HG03196 (cell line): Measurements from ENCODE around the gene PXT1.
A peak's percentile ranks its signal among the peaks of the same experiment; 100 is the strongest.
"Not testable (repeated sequence)": the region's sequence is repeated elsewhere in the genome, so short reads cannot be mapped to it uniquely, and the experiment has no call there.

Source experiments
- ATAC-seq: cut with Tn5 transposase; IDR thresholded peaks from one replicate; pipeline ENCODE4 v1.9.1; 2021; ENCODE audit not compliant: unreplicated experiment

Gene PXT1, protein sequence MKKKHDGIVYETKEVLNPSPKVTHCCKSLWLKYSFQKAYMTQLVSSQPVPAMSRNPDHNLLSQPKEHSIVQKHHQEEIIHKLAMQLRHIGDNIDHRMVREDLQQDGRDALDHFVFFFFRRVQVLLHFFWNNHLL

DNA sequence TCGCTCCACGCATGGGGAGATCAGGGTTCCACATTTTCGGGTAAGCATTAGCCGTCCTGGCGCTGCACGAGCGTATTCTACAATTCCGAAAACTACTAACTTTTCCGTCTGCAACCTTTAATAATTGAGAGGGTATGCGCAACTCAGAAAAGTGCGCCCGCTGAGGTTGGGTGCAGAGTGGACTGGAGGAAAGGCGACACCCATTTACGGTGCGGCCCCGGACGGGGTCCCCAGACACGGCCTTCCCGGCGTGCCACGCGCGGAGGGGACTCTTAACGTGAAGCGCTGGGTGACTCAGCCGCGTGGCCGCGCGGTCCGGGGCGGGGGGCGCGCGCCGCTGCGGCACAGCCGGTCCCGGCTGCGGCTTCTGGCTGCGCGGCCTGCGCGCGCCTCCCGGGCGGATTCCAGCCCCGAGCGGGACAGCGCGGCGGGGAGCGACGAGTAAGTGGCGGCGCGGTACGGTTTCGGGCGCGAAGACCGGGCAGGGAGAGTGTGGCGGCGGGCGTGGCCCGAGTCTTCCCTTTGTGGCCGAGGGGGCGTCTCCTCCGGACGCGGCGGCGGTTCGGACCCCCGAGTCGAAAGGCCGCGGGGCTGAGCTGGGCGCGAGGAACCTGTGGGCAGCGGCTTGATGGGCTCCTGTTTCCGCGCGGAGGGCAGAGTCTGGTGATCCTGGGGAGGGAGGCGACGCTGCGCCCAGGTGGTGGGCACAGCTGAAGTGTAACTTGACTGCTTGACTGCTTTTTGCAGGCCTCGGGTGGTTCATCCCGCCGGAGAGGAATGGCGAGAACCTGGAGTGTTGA lies at the start of gene PXT1, which contains the start of gene KCTD20:
Gene PXT1 (minus strand): TSS at position 184 of the 800 bp plus-strand sequence. CDS start 16,772 bp downstream, outside the sequence.
Gene KCTD20 (plus strand): TSS at position 330 of the 800 bp plus-strand sequence. CDS start 27,098 bp downstream, outside the sequence.
- ATAC-seq: peak; percentile 87

DNA sequence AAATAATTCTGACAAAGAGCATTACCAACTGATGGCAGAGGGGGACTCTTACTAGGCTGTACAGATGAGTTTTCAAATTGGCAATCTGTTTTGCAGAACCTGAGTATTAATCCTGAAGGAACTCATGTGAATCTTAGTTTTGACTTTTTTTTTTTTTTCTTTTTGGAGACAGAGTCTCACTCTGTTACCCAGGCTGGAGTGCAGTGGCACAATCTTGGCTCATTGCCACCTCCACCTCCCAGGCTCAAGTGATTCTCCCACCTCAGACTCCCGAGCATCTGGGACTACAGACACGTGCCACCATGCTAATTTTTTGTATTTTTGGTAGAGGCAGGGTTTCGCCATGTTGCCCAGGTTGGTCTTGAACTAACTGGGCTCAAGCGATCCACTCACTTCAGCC lies 49.4 kb upstream of the PXT1 start:
- no peak for ATAC-seq

DNA sequence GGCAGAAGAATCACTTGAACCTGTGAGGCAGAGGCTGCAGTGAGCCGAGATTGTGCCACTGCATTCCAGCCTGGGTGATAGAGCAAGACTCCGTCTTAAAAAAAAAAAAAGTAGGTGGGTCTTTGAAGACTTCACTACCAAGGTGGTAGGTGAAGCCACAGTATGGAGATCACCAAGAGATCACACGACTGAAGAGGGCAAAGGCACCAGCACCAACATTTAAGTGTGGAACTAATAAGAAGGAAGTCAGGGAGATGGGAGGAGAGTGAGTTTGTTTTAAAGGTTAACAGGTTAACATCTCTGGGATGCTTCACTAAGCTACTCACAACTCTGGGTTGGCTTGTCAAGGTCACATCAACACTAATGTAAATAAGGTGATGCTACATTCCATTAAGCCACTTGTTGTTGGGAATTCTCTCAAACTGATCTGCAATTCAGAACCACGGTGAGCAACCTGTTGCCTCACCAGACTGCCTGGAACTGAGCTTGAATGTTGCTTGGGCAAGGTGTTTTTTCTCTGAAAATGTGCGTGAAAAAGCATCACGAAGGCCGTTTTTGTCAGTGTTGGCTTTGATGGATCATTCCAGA lies 48.8 kb upstream of the PXT1 start:
- no peak for ATAC-seq

DNA sequence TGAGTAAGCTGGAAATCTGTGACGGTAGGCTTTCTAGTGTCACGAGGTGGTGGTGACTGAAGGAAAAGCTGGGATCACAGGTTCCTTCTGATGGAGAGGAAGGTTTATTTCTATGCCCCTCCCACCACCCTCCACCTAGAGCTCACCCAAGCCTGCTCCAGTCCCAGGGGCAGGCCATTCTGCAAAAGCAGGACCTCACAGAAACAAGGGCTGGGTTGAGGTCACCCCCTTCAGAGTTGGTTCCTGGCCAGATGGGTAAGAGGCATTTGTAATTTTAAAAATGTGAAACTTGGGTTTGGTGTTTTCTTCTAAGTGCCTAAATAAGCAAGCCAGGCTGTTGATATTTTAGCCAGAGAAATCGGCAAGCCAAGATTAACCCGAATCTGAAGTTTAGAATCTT lies 46.8 kb upstream of the PXT1 start:
- ATAC-seq: no peak

DNA sequence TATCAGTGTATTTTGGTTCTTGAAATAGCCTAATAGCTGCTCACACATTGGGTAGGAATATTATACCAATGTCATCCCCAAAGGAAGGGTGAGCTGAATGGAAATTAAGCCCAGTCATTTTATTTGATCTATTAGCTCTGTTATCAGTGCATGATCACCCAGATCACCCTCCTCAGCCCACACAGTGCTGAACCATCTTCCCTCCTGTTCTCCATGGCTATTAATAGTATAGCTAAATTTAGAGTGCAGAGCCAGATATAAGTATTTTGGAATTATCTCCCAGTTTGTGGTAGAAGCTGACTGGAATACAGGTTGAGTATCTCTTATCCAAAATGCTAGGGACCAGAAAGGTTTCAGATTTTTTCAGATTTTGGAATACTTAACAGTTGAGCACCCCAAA lies 45.6 kb upstream of the PXT1 start:
- ATAC-seq: no peak

DNA sequence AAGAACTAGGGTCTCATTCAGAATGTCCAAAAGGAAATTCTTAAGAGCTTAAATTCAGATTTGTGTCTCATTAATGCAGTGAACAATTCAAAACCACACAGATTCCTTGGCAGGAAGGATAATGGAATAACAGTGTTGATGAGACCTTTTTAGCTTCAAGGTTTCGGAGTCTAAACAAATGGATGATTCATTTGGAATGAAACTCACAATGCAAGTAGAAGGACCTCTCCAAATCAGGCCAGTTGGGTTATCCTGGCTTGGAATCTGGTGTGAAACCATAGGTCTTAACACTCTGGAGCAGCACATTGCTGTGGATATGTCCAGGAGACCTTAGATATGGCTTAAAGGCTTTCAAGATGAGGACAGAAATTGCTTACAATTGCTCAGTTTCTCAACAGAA lies 45.0 kb upstream of the PXT1 start:
- ATAC-seq: no peak

DNA sequence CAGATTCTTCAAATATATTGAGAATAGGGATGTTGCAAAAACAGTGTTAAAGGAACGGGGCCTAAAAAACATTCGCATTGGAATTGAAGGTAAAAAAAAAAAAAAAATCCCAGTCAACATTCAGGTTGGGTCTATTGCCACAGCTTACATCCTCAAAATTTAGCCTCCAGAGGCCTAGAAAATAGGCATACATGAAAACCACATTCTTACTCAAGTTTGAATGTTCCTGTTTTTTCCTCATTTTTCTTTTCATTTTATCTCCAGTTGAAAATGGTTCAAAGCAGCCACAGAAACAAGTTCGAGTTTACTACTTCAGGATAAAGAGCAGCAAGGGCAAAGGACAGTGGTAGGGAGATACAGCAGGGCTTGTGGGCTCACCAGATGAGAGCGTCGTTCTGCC lies 42.1 kb upstream of the PXT1 start:
- ATAC-seq: no peak

DNA sequence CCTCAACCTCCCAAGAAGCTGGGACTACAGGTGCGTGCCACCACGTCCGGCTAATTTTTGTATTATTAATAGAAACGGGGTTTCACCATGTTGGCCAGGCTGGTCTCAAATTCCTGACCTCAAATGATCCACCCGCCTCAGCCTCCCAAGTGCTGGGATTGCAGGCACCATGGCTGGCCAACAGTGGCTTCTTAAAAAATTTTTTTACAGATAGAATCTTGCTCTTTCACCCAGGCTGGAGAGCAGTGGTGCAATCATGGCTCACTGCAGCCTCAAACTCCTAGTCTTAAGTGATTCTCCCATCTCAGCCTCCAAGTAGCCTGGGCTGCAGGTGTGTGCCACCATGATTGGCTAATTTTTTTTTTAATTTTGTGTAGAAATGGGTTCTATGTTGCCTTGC lies 40.7 kb upstream of the PXT1 start:
- not testable (repeated sequence) for ATAC-seq

DNA sequence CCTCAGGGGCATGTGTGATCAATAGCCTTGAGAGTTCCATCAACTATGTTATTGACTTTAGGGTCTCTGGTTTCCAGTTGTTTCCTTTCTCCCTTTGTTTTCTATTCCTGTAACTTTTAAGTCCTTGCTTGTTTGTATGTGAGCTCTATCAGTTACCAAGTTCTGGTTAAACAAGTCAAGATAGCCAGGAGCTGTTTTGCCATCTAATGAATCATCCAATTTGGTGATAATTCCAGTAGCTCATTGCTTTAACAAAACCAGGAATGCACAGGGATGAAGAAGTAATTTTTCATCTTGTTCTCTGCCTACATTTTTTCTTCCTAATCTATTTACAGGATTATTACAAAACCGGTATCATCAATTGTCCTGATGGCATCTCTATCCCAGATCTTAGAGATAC lies 36.6 kb upstream of the PXT1 start:
- no peak for ATAC-seq

DNA sequence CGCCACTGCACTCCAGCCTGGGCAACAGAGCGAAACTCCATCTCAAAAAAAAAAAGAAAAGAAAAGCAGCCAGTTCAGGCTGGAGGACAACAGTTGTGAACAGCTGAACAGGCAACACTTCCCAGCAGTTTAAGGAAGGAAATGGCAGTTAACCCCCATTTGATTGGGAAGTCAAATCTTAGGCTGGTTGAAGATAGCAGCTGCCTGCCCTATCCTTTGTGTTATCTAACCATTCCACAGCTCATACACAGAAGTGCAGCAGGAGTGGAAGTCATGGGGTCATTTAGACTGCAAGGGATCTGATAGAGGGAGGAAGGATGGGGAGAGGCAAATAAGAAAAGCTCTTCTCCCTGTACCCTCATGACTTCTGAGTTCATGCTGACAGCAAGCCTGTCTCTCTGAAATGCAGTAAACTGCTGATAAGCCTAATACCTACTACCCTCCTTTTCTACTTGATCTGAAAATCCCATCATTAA lies 35.4 kb upstream of the PXT1 start:
- no peak for ATAC-seq

DNA sequence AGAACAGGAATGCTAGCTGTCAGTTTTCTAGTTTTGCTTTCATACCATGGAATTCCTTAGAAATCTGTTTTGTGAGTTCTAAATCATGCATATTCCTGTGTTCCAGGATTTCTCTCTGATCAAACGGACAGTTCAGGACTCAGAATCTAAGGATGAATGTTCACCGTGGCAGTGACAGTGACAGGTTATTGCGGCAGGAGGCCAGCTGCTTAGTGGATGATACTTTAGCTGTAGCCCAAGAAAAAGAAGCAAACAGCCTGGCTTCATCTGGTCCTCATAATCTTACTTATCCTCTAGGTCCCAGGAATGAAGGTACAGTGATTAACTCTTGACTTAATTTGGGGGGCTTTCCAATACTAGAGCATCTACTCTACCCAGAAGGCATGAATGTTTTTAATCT lies 27.3 kb upstream of the PXT1 start:
- no peak for ATAC-seq

DNA sequence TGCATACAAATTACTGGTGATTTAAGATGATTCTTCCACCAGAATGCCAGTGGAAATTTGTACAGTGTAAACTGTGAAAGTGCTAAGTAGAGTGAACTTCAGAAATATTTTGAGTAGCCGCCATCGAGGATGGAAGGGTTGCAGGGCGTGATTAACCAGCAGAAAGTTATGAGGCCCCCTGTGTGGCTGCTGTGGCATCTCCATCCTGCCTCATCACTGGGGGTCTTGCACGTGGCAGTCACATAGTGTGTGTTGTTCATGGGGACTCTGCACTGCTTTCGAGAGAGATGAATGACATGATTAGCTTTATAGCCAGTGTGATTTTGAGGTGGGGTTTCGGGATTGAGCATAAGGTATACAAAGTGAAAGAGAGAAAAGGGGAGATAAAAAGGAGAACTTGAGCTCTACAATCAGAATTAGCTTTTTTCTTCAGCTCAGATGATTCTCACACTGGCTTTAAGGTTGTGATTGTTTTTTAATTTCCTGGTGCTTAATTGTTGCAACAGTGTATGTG lies 26.6 kb upstream of the PXT1 start:
- ATAC-seq: no peak

DNA sequence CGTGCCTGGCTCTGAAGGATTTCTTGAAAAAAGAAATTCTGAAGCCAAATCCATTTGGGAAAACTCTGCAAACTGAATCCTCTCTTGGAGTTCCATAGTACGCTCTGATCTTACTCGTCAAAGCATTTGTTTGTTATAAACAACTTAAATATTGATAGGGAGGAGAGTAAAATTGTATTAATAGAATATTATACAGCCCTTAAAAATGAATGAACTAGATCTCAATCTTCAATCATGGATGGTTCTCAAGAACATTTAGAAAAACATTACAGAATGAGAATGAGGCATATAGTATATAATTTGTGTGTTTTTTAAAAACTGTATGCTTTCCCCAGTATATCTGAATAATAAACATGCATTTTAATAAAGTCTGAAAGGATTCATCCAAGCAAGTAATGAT lies 25.0 kb upstream of the PXT1 start:
- no peak for ATAC-seq

DNA sequence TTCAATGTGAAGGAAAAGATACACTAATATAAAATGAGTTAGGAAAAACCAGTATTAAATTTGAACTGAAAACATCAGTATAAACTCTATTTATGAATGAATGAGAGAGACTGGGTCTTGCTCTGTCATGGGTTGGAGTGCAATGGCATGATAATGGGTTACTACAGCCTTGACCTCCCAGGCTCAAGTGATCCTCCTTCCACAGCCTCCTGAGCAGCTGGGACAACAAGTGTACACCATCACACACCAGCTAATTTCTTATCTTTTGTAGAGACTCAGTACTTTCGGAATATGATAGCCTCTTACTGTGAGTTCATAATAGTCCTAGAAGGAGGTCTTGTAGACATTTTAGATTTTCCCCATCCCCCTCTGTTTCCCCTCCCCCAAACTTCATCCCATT lies 21.6 kb upstream of the PXT1 start:
- ATAC-seq: no peak

DNA sequence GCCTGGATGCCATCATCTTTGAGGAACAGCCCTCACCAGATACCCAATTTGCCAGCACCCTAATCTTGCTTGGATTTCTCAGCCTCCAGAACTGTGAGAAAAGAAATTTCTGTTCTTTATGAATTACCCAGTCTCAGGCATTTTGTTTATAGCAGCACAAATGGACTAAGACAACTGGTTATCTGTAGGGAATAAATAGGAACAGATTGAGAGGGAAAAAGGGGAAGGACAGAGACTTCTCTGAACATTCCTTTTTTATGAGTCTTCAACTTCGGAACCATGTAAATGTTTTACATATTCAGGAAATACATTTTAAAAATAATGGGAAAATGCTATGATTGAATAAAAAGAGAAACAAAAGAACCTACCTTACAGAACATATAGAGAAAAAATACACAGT lies 21.0 kb upstream of the PXT1 start:
- ATAC-seq: no peak

DNA sequence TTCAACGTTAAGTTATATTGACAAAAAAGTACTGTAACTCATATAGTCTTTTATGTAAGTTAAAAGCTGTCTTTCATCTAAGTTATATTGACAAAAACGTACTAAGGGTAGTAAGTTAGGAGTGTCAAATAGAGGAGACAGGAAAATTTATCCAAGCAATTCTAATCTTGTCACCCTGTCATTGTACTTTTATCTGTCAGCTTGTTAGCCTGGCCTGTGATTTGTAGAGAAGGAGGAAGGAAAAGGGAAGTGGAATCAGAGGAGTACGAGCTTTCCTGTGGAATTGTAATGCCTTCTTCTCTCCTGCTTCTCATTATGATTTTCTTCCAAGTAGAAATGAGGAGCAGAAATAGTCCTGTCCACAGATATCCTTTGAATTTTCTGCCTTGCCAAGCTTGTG lies 19.0 kb upstream of the PXT1 start:
- no peak for ATAC-seq

DNA sequence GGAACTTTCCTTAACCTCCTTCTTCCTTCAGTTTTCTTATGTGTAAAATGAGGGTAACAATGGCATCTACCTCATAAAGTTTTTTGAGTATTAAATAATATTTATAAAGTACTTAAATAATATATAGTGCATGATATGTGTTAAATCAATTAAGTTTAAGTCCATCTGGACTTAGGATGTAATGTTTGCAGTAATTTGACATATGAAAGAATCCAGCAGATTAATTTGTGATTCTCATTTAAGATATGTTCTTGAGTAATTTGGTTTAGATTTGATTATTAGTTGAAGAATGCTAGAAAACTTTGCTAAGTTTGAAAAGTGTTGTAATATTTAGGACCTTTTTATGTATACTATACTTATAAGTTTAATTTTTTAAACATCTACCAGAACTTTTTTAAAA lies 18.3 kb upstream of the PXT1 start:
- ATAC-seq: no peak

DNA sequence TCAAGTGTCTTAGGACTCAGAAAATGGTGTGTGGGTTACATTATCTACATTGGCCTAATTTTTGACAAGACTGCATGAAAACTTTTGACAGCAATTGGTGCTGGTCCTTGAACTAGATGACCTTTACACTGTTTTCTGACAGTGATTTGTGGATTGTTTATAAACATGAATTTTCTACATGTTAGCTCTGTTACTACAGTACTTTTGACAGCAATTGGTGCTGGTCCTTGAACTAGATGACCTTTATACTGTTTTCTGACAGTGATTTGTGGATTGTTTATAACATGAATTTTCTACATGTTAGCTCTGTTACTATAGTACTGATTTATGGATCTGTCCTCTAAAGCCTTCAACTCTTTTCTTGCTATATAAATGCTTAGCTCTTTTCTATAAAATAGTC lies 16.8 kb upstream of the PXT1 start:
- ATAC-seq: no peak

DNA sequence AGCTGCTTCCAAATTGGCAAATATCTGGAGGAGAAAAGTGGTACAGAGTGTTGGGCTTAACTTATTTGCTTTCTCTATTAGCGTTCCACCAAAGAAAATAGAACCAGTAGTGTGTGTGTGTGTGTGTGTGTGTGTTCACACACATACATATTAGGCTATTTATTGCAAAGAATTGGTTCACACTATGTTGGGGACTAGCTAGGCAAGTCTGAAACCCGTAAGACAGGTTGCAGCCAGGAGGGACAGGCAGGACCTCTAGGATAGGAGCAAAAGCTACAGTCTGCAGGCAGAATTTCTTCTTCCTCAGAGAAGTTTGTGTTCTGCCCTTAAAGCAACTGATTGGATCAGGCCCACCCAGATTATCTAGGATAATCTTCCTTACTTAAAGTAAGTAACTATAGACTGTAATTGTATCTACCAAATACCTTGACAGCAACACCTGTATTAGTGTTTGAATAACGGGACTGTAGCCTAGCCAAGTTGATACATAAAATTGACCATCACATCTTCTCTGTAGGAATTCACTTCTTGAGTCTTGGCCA lies 12.9 kb upstream of the PXT1 start:
- ATAC-seq: no peak

DNA sequence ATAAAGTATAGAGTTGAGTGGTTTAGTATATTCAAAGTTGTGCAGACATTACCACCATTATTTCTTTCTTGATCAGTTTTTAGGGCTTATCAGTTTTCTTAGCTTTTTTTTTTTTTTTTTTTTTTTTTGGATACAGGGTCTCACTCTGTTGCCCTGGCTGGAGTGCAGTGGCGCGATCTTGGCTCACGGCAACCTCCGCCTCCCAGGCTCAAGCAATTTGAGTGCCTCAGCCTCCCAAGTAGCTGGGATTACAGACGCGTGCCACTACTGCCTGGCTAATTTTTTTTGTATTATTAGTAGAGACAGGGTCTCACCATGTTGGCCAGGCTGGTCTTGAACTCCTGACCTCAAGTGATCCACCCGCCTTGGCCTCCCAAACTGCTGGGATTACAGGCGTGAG lies 10.2 kb upstream of the PXT1 start:
- ATAC-seq: not testable (repeated sequence)

DNA sequence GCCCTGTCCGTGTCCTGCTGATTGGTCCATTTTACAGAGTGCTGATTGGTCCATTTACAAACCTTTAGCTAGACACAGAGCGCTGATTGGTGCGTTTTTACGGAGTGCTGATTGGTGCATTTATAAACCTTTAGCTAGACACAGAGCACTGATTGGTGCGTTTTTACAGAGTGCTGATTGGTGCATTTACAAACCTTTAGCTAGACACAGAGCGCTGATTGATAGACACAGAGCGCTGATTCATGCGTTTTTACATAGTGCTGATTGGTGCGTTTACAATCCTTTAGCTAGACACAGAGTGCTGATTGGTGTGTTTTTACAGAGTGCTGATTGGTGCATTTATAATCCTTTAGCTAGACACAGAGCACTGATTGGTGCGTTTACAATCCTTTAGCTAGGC lies 6.5 kb upstream of the PXT1 start:
- not testable (repeated sequence) for ATAC-seq

DNA sequence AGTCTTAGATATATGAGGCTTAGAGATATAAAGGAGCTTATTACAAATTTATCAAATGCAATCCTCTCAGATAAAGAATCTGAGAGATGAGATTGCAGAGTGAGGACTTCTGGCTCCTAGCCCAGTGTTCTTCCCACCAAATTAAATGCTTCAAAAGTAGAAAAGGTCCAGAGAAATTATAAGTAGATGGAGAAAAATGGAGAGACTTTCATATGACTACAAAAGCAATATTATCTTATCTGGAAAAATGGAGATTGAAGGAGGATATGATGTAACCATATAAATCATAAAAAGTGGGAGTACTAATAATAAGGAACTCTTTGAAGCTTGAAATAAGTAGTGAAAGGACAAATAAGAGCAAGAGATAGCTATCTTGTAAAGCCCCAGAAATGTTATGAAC lies 3.0 kb upstream of the PXT1 start:
- no peak for ATAC-seq
